DLD1 (cell line): Measurements from ENCODE around the gene VAV2.

ENCODE experiments used
- in situ Hi-C: cut with HindIII; loops from 2 replicates; pipeline ENCODE4 v1.10.0; 2017; ENCODE audit warnings: low sequenced_read_pairs

The VAV2 gene

GRCh38 chr9:134027561-134027960 lies 35.4 kb upstream of the VAV2 start:
- in situ Hi-C loops = no loop called here

GRCh38 chr9:134026981-134027380 lies 34.9 kb upstream of the VAV2 start:
- in situ Hi-C loops = no loop called here

- in situ Hi-C loops = no loop called here
Measured at GRCh38 chr9:134026581-134026980, 34.5 kb upstream of the VAV2 start.

- in situ Hi-C loops = no loop called here
Measured at GRCh38 chr9:134025606-134026541, 33.8 kb upstream of the VAV2 start.

- in situ Hi-C loops = no loop called here
Measured at GRCh38 chr9:134024828-134025605, 32.9 kb upstream of the VAV2 start, which contains the start of gene BRD3OS. Gene BRD3OS (plus strand): TSS chr9:134025481. CDS start chr9:134026748, 1,267 bp downstream.

GRCh38 chr9:134024214-134024792 lies 32.2 kb upstream of the VAV2 start:
- in situ Hi-C loops = no loop called here

GRCh38 chr9:134014946-134015345 lies 22.8 kb upstream of the VAV2 start:
- in situ Hi-C loops = no loop called here

- in situ Hi-C loops = no loop called here
Measured at GRCh38 chr9:134011401-134011800, 19.3 kb upstream of the VAV2 start.

- in situ Hi-C loops = no loop called here
Measured at GRCh38 chr9:134010310-134011173, 18.4 kb upstream of the VAV2 start.

GRCh38 chr9:134007571-134007970 lies 15.4 kb upstream of the VAV2 start:
- in situ Hi-C loops = no loop called here

- in situ Hi-C loops = no loop called here
Measured at GRCh38 chr9:134007150-134007549, 15.0 kb upstream of the VAV2 start.

GRCh38 chr9:134005381-134005780 lies 13.3 kb upstream of the VAV2 start:
- in situ Hi-C loops = no loop called here

GRCh38 chr9:134004881-134005280 lies 12.8 kb upstream of the VAV2 start:
- in situ Hi-C loops = no loop called here

- in situ Hi-C loops = no loop called here
Measured at GRCh38 chr9:134004131-134004873, 12.2 kb upstream of the VAV2 start.

GRCh38 chr9:134003237-134003636 lies 11.1 kb upstream of the VAV2 start:
- in situ Hi-C loops = no loop called here

GRCh38 chr9:134002796-134003195 lies 10.7 kb upstream of the VAV2 start:
- in situ Hi-C loops = no loop called here

- in situ Hi-C loops = loop anchor here (25.0 kb wide), 1 partner anchor 213 kb away; no protein-coding TSS in a partner anchor
Measured at GRCh38 chr9:133999851-134000265, 7.7 kb upstream of the VAV2 start.

GRCh38 chr9:133998915-133999595 lies 6.9 kb upstream of the VAV2 start:
- in situ Hi-C loops = loop anchor here (25.0 kb wide), 1 partner anchor 212 kb away; no protein-coding TSS in a partner anchor

- in situ Hi-C loops = loop anchor here (25.0 kb wide), 1 partner anchor 210 kb away; no protein-coding TSS in a partner anchor
Measured at GRCh38 chr9:133997584-133997983, 5.5 kb upstream of the VAV2 start.
